ENCODE data around the gene POLR2I. TPM values are rescaled to one million over a fixed set of nuclear protein-coding genes. Genes with fewer than 3 reads are reported as not detected.

Gene POLR2I
- total and polyA plus RNA-seq, 2 donors (not counting 1 experiment from before 2014, with no cell fraction given): 33.4 to 39.1 TPM

- Histone ChIP-seq H3K9ac (ENCODE audit: low read length) (no peak overlapping the region), H4K20me1 (ENCODE audit: control insufficient read depth, insufficient read depth, low read length, poor library complexity, severe bottlenecking) (peaks cover 8% of the 10 kb centered on the region), H3K4me3 (ENCODE audit: control extremely low read depth in 1 of 5, extremely low read depth in 1 of 5, insufficient read depth in 1 of 5, low read depth in 2 of 5, low read length in 4 of 5) (no peak overlapping the region), H3K27ac (ENCODE audit: low read length in 2 of 2) (no peak overlapping the region), H3K4me1 (ENCODE audit: control insufficient read depth in 2 of 2, insufficient read depth in 2 of 2, low read length in 2 of 2) (no peaks in the 10 kb centered on the region), H2AFZ (ENCODE audit: insufficient read depth, low read depth, low read length, poor library complexity, severe bottlenecking) (no peak overlapping the region), H3K27me3 (replicated peaks in 1 of 4; ENCODE audit: control extremely low read depth in 1 of 4, control insufficient read depth in 3 of 4, insufficient read depth in 4 of 4, low read length in 3 of 4) (no peaks in the 10 kb centered on the region), H3K9me3 (ENCODE audit: control extremely low read depth in 1 of 3, control insufficient read depth in 2 of 3, insufficient read depth in 1 of 3, low read length in 2 of 3) (no peaks in the 10 kb centered on the region), H3K4me2 (replicated peaks; ENCODE audit: low read depth, low read length, poor library complexity, severe bottlenecking) (no peak overlapping the region), H3K36me3 (replicated peaks in 1 of 2; ENCODE audit: control extremely low read depth in 1 of 2, control insufficient read depth in 1 of 2, extremely low read depth in 1 of 2, insufficient read depth in 2 of 2, low read length in 1 of 2) (peaks cover 1 to 54% of the 10 kb centered on the region in 2 experiments), H3K79me2 (ENCODE audit: control insufficient read depth, insufficient read depth, low read length) (peaks cover 6% of the 10 kb centered on the region)
- intact Hi-C loops (cut with micrococcal nuclease): no loop called here
- ATAC-seq (ENCODE audit: low read depth) (no peak), DNase-seq (no peak)
- no peak overlapping the region for H3K4me3 Mint-ChIP-seq
- no peaks in the 10 kb centered on the region for H3K4me1 Mint-ChIP-seq
- CTCF ChIA-PET: interaction anchor here (0.6 to 1.0 kb wide), 2 partner anchors 22 to 23 kb away, joined by 3 read pairs; no protein-coding TSS in a partner anchor
- H3K27me3 Mint-ChIP-seq: no peaks in the 10 kb centered on the region
- H3K27ac Mint-ChIP-seq: no peak overlapping the region
- H3K9me3 Mint-ChIP-seq (ENCODE audit: insufficient read depth): no peaks in the 10 kb centered on the region
- POLR2A ChIA-PET: no interaction called here
- no peak for TF ChIP-seq EZH2 (IDR thresholded peaks at IDR 0.05; ENCODE audit: borderline replicate concordance, insufficient read depth, low read depth, low read length, poor library complexity, severe bottlenecking)
- TF ChIP-seq, protein P1, sequence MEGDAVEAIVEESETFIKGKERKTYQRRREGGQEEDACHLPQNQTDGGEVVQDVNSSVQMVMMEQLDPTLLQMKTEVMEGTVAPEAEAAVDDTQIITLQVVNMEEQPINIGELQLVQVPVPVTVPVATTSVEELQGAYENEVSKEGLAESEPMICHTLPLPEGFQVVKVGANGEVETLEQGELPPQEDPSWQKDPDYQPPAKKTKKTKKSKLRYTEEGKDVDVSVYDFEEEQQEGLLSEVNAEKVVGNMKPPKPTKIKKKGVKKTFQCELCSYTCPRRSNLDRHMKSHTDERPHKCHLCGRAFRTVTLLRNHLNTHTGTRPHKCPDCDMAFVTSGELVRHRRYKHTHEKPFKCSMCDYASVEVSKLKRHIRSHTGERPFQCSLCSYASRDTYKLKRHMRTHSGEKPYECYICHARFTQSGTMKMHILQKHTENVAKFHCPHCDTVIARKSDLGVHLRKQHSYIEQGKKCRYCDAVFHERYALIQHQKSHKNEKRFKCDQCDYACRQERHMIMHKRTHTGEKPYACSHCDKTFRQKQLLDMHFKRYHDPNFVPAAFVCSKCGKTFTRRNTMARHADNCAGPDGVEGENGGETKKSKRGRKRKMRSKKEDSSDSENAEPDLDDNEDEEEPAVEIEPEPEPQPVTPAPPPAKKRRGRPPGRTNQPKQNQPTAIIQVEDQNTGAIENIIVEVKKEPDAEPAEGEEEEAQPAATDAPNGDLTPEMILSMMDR (IDR thresholded peaks at IDR 0.05): no peak
- 97% methylated on average over 11 of the region's 13 CpGs for WGBS (ENCODE audit: insufficient coverage)
These were observed 35.2 kb upstream of the POLR2I start for GRCh38 chr19:36149673-36150406.

DNA sequence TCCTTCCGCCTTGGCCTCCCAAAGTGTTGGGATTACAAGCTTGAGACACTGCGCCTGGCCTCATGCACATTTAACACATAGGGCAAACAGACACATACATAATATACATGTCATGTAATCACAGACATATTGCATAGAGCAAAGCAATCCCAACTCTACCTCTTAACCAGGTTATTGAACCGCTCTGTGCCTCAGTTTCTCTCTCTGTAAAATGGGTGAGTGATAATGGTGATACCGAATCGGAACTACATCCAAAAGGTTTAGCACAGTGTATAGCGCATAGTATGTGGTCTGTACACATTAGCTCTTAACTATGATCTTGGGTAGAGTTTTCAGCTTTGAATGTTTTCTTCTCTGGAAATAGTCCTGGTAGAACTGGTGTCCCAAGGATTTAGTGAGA is 29.9 kb upstream of the POLR2I start:
- H3K9ac ChIP-seq (ENCODE audit: low read length): no peak overlapping the region
- H4K20me1 ChIP-seq (ENCODE audit: control insufficient read depth, insufficient read depth, low read length, poor library complexity, severe bottlenecking): peaks cover 27% of the 10 kb centered on the region
- ChIA-PET POLR2A (no interaction called here), CTCF (interaction anchor here (2.0 to 2.3 kb wide), 2 partner anchors 14 to 16 kb away, joined by 6 to 9 read pairs; no protein-coding TSS in a partner anchor)
- H3K4me2 ChIP-seq (replicated peaks; ENCODE audit: low read depth, low read length, poor library complexity, severe bottlenecking): no peak overlapping the region
- TF ChIP-seq, protein P1 (IDR thresholded peaks at IDR 0.05): no peak
- TF ChIP-seq EZH2 (IDR thresholded peaks at IDR 0.05; ENCODE audit: borderline replicate concordance, insufficient read depth, low read depth, low read length, poor library complexity, severe bottlenecking): no peak
- H3K4me1 Mint-ChIP-seq: peaks cover 11% of the 10 kb centered on the region
- H3K27me3 Mint-ChIP-seq: no peaks in the 10 kb centered on the region
- peaks cover 26% of the 10 kb centered on the region for H3K79me2 ChIP-seq (ENCODE audit: control insufficient read depth, insufficient read depth, low read length)
- peaks cover 0 to 52% of the 10 kb centered on the region in 2 experiments for H3K36me3 ChIP-seq (replicated peaks in 1 of 2; ENCODE audit: control extremely low read depth in 1 of 2, control insufficient read depth in 1 of 2, extremely low read depth in 1 of 2, insufficient read depth in 2 of 2, low read length in 1 of 2)
- WGBS (ENCODE audit: insufficient coverage): 100% methylated on average over 1 of the region's 6 CpGs
- H3K27ac ChIP-seq (ENCODE audit: low read length in 2 of 2): no peak overlapping the region
- no peak overlapping the region for H3K4me3 Mint-ChIP-seq
- peaks cover 4 to 10% of the 10 kb centered on the region in 2 donors for H3K4me1 ChIP-seq (ENCODE audit: control insufficient read depth in 2 of 2, insufficient read depth in 2 of 2, low read length in 2 of 2)
- H3K9me3 ChIP-seq (ENCODE audit: control extremely low read depth in 1 of 3, control insufficient read depth in 2 of 3, insufficient read depth in 1 of 3, low read length in 2 of 3): peaks cover 0 to 5% (median 0%) of the 10 kb centered on the region in 3 donors
- no peaks in the 10 kb centered on the region for H3K27me3 ChIP-seq (replicated peaks in 1 of 4; ENCODE audit: control extremely low read depth in 1 of 4, control insufficient read depth in 3 of 4, insufficient read depth in 4 of 4, low read length in 3 of 4)
- no peak overlapping the region for H3K4me3 ChIP-seq (ENCODE audit: control extremely low read depth in 1 of 5, extremely low read depth in 1 of 5, insufficient read depth in 1 of 5, low read depth in 2 of 5, low read length in 4 of 5)
- DNase-seq (no peak), ATAC-seq (ENCODE audit: low read depth) (no peak)
- intact Hi-C loops (cut with micrococcal nuclease): no loop called here
- no peak overlapping the region for H2AFZ ChIP-seq (ENCODE audit: insufficient read depth, low read depth, low read length, poor library complexity, severe bottlenecking)
- no peaks in the 10 kb centered on the region for H3K9me3 Mint-ChIP-seq (ENCODE audit: insufficient read depth)
- H3K27ac Mint-ChIP-seq: no peak overlapping the region
